Measurements from ENCODE around the gene S100A9. TPM values are rescaled to one million over a fixed set of nuclear protein-coding genes. Genes with fewer than 3 reads are reported as not detected.
"Not testable (repeated sequence)": the region's sequence is repeated elsewhere in the genome, so short reads cannot be mapped to it uniquely, and the experiment has no call there.

S100A9 gene
- total and polyA plus RNA-seq, 10 donors, result 947 to 6,984 (median 2,376) TPM

DNA sequence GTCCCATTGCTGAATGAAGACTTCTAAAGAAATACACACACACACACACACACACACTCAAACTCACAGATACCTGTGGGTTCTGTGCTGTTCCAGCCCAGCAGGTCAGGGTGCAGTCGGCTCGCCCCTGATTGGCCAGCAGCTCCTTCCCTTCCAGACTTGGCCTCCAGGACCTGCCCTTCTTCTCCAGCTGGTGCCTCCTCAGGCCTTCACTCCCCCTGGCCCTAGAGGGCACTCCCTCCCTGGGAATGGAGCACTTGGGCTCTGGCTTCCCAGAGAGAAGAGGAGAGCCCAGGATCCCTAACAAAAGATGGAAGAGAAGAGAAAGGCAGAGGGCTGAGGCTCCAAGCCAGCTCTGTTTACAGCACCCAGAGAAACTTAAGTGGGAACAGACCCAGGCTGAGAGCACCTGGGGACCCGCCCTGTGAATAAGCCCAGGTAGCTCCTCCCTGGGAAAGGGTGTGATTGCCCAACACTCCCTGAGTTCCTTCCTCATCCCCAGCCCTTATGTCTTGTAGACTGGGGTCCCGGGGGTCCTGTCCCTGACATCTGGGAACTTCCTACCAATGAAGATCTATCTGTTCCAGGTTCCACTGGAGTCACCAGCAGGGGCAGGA is 45.0 kb upstream of the S100A9 start, which contains the start of gene PGLYRP3:
PGLYRP3 (minus strand) TSS at position 383 of the 617 bp plus-strand sequence. CDS start 2,287 bp downstream, outside the sequence.
- Histone ChIP-seq H3K27me3 (replicated peaks in 1 of 7) (peaks cover 0 to 3% (median 0%) of the 10 kb centered on the region in 7 donors), H3K36me3 (no peaks in the 10 kb centered on the region), H3K4me1 (no peaks in the 10 kb centered on the region), H3K27ac (no peak within 1 kb of the TSS), H3K9me3 (peaks cover 0 to 4% (median 0%) of the 10 kb centered on the region in 8 donors), H3K4me3 (no peak within 1 kb of the TSS)
- WGBS, 5 donors, result 74 to 86% (median 80%) methylated on average over 4 of the region's 4 CpGs
- intact Hi-C loops (cut with DNase I; ENCODE audit: low total_unique reads), result no loop called here
- DNase-seq, result no peak
- no peak for TF ChIP-seq POLR2A (IDR thresholded peaks at IDR 0.05)
- TF ChIP-seq CTCF (IDR thresholded peaks at IDR 0.05 in 8 of 11, conservative IDR thresholded peaks at IDR 0.05 in 3 of 11), result no peak

DNA sequence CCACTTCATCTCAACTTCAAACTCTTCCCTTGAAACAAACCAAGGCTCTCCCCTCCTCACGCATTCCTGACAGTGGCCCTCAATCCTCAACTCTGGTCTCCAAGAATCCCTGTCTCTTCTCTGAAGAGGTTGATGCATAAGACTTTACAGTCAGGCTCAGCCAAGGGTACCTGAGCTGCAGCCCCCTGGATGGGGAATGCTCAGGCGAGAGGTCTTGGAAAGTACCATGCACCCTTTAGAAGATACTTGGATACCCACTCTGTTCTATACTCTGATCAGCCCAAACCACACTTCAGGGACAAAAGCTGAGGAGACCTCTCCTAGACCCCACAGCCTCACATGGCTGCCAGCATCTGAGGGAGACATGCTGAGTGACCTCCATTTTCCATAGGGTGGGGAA is 44.4 kb upstream of the S100A9 start:
- WGBS, 5 donors, result 85 to 90% (median 86%) methylated on average over 2 of the region's 2 CpGs
- intact Hi-C loops (cut with DNase I; ENCODE audit: low total_unique reads), result no loop called here
- TF ChIP-seq POLR2A (IDR thresholded peaks at IDR 0.05) (no peak), CTCF (IDR thresholded peaks at IDR 0.05 in 8 of 11, conservative IDR thresholded peaks at IDR 0.05 in 3 of 11) (no peak), POLR2AphosphoS5 (IDR thresholded peaks at IDR 0.05) (no peak)
- Histone ChIP-seq H3K27me3 (replicated peaks in 1 of 7) (no peaks in the 10 kb centered on the region), H3K36me3 (no peaks in the 10 kb centered on the region), H3K27ac (no peak overlapping the region), H3K9me3 (peaks cover 0 to 4% (median 0%) of the 10 kb centered on the region in 8 donors), H3K4me1 (no peaks in the 10 kb centered on the region), H3K4me3 (no peak overlapping the region)
- DNase-seq, result no peak

- H3K4me1 ChIP-seq; intact Hi-C loops (cut with DNase I; ENCODE audit: low total_unique reads); H3K9me3 ChIP-seq; H3K27me3 ChIP-seq (replicated peaks in 1 of 7); H3K4me3 ChIP-seq; DNase-seq; H3K27ac ChIP-seq; H3K36me3 ChIP-seq: not testable (repeated sequence)
Measured at GRCh38 chr1:153314388-153314787, 43.3 kb upstream of the S100A9 start.

DNA sequence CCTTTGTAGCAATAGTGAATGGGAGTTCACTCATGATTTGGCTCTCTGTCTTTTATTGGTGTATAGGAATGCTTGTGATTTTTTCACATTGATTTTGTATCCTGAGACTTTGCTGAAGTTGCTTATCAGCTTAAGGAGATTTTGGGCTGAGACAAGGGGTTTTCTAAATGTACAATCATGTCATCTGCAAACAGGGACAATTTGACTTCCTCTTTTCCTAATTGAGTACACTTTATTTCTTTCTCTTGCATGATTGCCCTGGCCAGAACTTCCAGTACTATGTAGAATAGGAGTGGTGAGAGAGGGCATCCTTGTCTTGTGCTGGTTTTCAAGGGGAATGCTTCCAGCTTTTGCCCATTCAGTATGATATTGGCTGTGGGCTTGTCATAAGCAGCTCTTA is 41.6 kb upstream of the S100A9 start:
- peaks cover 0 to 11% (median 2%) of the 10 kb centered on the region in 8 donors for H3K9me3 ChIP-seq
- intact Hi-C loops (cut with DNase I; ENCODE audit: low total_unique reads), result not testable (repeated sequence)

DNA sequence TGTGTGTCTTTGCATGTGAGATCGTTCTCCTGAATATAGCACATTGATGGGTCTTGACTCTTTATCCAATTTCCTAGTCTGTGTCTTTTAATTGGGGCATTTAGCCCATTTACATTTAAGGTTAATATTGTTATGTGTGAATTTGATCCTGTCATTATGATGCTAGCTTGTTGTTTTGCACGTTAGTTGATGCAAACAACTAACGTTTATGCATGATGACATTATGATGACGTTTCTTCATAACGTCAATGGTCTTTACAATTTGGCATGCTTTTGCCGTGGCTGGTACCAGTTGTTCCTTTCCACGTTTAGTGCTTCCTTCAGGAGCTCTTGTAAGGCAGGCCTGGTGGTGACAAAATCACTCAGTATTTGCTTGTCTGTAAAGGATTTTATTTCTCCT is 39.5 kb upstream of the S100A9 start:
- WGBS, 5 donors, result 86 to 94% (median 90%) methylated on average over 7 of the region's 7 CpGs

More for the DNA sequence above, 41.6 kb upstream of the S100A9 start:
- not testable (repeated sequence) for H3K27ac ChIP-seq, H3K4me1 ChIP-seq, H3K4me3 ChIP-seq, H3K36me3 ChIP-seq, DNase-seq
- H3K27me3 ChIP-seq (replicated peaks in 1 of 7), result peaks cover 0 to 18% (median 3%) of the 10 kb centered on the region in 7 donors

DNA sequence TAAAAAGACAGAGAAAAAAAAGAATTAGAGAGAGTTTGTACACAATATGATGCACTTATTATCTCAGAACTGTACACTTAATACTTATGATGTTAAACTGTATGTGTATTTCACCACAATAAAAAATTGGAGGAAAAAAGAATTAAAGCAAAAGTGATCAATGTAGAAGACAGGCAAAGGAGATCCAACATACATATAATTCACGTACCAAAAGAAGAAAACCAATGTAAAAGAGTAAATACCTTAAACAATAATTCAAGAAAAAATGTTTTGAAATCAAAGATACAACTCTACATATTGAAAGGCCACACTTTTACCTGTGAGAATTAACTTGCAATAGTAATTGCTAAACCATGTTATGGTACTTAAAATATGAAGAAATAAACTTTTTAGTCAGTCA is 35.1 kb upstream of the S100A9 start:
- H3K4me3 ChIP-seq, result no peak overlapping the region
- no peak for TF ChIP-seq CTCF (IDR thresholded peaks at IDR 0.05 in 8 of 11, conservative IDR thresholded peaks at IDR 0.05 in 3 of 11)
- no peak for TF ChIP-seq POLR2AphosphoS5 (IDR thresholded peaks at IDR 0.05)
- no peak for TF ChIP-seq POLR2A (IDR thresholded peaks at IDR 0.05)
- DNase-seq, result no peak
- no peak overlapping the region for H3K27ac ChIP-seq
- peaks cover 0 to 18% (median 3%) of the 10 kb centered on the region in 7 donors for H3K27me3 ChIP-seq (replicated peaks in 1 of 7)
- peaks cover 0 to 63% (median 50%) of the 10 kb centered on the region in 8 donors for H3K9me3 ChIP-seq
- H3K4me1 ChIP-seq, result no peaks in the 10 kb centered on the region
- H3K36me3 ChIP-seq, result no peaks in the 10 kb centered on the region
- intact Hi-C loops (cut with DNase I; ENCODE audit: low total_unique reads), result no loop called here
- 0 to 53% (median 37%) methylated on average over 1 of the region's 1 CpG for WGBS, 5 donors

More for the DNA sequence above, 39.5 kb upstream of the S100A9 start:
- H3K9me3 ChIP-seq, result peaks cover 0 to 32% (median 23%) of the 10 kb centered on the region in 8 donors
- peaks cover 0 to 18% (median 3%) of the 10 kb centered on the region in 7 donors for H3K27me3 ChIP-seq (replicated peaks in 1 of 7)
- intact Hi-C loops (cut with DNase I; ENCODE audit: low total_unique reads); DNase-seq; H3K4me1 ChIP-seq; H3K36me3 ChIP-seq; H3K27ac ChIP-seq; H3K4me3 ChIP-seq: not testable (repeated sequence)
